ENCODE data around the gene GLS.
"Not testable (repeated sequence)": the region's sequence is repeated elsewhere in the genome, so short reads cannot be mapped to it uniquely, and the experiment has no call there.

The GLS gene

DNA sequence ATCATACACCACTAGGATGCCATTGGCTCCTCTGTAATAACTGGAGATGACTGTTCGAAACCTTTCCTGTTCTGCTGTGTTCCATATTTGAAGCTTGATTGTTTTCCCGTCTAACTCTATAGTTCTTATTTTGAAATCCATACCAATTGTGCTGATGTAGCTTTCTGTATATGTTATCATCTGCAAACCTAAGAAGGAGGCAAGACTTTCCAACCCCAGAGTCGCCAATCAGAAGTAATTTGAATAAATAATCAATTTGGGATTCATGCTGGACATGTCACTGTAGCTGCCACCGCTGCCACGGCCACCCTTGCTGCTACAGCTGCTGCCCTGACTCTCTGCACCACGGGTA lies 112.6 kb downstream of the GLS start:
- DNase-seq (ENCODE audit: low read depth): no peak

DNA sequence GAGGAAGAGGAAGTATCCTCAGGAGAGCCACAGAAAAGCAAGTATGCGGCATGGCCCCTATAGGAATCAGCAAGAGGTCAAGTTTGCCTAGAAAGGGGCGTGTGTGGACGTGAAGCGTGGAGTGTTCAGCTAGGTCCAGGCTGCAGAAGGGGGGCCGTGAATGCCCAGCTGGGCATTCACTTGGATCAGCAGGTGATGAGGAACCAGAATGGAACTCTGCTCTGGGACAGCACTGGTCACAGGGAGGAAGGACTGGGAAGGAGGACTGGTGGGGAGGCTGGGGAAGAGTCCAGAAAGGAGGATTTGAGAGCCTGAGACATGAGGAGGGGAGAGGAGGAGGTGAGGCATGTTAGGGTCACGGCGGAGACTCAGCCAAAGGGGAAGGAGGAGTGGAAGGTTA lies 113.5 kb downstream of the GLS start:
- no peak for DNase-seq (ENCODE audit: low read depth)

DNA sequence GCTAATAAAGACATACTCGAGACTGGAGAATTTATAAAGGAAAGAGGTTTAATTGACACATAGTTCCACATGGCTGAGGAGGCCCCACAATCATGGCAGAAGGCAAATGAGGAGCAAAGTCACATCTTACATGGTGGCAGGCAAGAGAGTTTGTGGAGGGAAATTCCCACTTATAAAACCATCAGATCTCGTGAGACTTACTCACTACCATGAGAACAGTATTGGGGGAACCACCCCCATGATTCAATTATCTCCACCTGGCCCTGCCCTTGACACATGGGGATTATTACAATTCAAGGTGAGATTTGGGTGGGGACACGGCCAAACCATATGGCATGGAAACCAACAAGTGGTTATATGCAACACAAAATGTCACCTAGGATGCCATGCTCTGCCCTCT lies 114.7 kb downstream of the GLS start:
- not testable (repeated sequence) for DNase-seq (ENCODE audit: low read depth)

DNA sequence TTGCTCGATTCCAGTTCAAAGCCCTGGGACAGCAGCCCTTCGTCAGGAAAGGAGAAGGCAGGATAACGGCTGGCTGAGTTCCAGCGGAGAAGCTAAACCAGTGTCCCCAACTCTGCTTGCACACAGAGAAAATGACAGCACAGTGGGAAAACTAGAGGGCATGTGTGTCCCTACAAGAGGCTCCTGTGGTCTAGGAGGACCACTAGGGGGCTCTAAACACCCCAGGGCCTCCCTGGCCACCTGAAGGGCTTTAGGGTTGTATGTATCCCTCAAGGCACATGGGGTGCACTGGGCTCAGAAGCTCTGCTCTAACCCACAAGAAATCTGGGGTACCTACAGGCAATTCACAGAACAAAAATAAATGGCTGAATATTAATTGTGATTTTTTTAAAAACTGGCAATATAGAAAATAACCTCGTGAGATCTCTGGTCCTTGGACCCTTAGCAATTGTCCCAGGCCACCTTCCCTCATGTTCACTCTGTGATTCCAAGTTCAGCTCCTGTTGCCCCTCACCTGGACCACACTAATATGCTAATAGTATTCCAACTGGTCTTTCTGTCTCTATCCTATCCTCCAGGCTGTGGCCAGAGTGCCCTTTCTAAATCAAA lies 115.8 kb downstream of the GLS start:
- no peak for DNase-seq (ENCODE audit: low read depth)

DNA sequence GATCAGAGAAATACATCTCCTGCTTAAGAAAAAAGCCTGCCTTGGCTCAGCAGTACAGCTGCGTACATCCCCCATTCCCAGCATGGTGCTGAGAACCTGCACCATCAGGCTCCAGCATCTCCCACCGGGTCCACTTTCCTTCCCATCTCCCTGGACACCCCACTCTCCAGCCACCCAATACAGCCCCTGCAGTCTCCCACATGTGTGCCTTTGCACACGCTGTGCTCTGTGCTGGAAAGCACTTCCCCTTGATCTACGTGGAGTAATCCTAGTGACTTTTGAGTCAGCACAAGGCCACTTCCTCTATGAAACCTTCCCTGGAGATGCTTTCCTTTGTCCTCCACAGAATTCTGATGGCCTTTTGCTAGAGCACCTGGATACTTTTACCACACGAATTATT lies 116.3 kb downstream of the GLS start:
- DNase-seq (ENCODE audit: low read depth): no peak

DNA sequence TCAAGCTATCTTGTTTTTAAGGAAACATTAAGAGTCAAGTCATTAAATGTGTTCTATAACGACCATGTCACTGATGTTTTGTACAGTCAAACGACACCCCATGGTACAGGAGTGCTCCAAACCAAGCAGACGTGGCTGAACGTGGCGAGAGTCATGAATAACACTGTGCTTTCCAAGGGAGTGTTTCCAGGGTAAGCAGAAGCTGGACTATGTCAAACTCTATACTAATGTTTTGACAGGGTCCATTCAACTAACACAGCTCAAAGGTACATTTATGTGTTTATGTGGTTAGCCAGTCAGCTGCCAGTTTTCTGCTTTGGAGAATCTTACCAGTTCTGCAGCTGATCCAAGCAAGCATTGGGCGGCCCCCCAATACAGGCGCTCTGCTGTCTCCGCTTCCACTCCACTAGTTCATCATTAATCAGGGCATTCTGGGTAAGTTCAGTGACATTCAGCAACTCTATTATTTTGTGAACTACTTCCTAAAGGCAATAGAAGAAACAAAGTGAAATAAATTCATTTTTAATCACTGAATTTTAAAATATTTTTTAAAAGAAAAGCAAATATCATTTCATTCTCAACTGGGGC lies 117.0 kb downstream of the GLS start:
- DNase-seq (ENCODE audit: low read depth): no peak

DNA sequence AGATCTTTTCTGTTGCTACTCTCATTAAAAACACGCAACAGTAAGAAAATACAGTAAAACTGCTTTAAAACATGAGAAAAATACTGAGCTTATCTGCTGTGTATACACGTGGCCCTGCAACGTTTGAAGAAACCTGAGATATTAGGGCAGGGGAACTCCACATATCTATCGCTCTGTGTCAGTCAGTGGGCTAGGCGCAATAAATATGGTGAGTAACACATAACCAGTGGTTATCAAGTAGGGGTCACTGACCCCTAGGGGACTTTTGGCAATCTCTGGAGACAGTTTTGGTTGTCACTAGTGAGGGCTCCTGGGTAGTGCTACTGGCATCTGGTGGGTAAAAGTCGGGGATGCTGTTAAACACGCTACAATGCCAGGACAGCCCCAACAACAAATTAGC lies 118.4 kb downstream of the GLS start:
- no peak for DNase-seq (ENCODE audit: low read depth)

DNA sequence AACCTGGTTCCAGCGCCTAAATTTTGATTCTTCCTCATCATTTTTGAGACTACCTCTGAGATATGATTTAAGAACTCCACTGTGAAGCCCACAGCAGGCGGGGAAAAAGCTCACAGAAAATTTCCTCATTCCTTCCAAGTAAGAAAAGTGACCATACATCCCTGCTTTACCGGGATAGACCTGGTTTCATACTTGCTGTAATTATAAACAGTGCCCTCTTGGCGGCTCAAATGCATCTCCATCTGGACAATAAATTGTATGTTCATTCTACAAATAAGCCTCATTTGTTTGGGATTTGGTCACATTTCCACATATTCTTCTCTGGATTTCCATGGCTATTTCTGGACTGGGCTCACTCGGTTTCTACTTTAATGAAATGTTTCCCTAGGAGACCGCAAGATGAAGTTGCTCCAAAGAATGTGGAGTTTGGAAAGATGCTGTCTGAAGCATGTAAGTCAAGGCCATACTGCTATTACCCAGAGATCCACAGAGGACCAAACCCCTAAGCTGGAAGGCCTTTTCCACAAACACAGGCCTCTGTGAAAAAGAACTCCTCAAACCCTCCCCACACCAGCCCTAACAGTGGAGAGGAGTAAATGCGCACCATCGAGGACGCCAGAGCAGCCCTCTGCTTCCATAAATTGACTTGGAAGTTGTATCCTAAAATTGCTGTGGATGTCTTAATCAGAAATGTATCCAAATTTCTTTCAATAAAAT lies 119.5 kb downstream of the GLS start:
- no peak for DNase-seq (ENCODE audit: low read depth)

DNA sequence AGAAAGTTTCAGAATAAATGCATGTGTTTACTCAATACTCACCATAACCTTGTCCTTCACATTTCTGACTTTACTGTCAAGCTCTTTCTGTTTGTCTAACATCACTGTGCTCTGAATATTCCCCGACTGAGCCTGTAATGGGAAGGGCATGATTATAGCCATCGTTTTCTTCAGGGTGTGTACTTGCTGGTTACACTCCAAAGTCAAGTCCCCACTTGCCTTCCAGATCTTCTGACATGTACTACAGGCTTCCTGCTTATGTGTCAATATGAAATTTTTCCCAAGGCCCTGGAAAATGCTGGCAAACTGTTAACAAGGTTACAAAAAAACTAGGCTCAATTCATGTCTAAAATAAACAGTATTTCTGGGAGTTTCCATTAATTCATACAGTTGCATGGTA lies 120.4 kb downstream of the GLS start:
- no peak for DNase-seq (ENCODE audit: low read depth)

DNA sequence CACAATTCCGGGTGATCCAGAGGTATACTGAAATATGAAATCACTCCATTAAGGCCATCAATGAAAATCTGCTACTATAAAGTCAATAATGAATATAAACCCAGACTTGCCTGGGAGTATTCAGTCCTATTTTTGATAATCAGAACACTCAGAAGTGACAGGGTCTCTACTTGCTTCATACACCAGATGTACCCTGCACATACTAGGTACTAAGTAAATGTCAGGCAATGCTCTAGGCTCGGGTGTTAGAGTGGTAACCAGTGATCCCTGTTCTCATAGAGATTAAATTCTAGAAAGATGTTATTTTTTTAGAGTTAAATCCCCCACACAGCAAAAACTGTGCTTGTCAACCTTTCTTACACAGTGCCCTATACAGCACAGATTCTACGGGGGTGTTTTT lies 121.0 kb downstream of the GLS start:
- DNase-seq (ENCODE audit: low read depth): no peak

DNA sequence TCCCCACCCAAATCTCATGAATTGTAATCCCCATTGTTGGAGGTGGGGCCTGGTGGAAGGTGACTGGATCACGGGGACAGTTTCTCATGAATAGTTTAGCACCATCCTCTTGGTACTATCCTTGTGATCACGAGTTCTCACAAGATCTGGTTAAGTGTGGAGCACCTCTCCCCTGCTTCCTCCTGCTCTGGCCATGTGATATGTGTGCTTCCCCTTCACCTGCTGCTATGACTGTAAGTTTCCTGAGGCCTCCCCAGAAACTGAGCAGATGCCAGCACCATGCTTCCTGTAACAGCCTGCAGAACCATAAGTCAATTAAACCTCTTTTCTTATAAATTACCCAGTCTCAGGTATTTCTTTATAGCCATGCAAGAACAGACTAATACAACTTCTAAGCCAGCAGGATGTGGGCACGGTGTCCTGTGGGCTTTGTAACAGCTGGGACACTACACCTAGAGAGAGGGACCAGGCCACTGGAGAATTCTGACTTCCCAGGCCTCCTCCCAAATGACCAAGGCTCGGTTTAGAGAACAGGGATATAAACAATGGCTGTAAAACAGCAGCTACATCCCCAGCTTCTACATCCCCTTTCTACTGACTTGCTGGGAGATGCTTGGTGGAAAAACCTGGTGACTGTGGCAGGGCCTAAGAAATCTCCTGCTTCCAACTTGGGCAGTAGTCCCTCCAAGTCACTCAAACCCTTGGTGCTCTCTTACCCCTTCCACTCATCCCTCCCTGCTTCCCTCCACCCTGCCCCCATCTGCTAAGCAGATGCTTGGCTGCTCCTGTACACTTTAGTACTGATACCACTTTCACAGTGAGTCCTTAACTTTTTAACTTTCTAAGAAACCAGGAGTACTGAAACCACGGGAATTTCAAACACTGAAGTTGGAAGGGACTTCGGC lies 123.0 kb downstream of the GLS start:
- no peak for DNase-seq (ENCODE audit: low read depth)

DNA sequence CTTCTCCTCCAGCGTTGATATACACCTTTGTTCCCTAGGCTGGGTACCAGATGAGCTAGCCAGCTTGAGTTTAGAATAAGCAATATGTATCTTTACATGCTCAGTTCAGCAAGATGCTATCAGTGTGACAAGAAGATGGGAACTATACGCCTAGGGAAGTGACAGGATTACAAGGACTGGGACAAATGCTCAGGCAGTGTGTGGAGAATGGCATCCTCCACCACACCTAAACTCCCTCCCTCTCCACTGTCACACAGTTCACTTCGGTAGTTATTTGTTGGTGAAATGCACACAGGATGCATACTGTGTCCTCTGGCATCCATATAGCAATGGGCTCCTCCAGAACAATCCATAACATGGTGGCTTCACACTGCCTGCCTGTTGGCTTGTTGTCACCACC lies 125.7 kb downstream of the GLS start:
- no peak for DNase-seq (ENCODE audit: low read depth)

DNA sequence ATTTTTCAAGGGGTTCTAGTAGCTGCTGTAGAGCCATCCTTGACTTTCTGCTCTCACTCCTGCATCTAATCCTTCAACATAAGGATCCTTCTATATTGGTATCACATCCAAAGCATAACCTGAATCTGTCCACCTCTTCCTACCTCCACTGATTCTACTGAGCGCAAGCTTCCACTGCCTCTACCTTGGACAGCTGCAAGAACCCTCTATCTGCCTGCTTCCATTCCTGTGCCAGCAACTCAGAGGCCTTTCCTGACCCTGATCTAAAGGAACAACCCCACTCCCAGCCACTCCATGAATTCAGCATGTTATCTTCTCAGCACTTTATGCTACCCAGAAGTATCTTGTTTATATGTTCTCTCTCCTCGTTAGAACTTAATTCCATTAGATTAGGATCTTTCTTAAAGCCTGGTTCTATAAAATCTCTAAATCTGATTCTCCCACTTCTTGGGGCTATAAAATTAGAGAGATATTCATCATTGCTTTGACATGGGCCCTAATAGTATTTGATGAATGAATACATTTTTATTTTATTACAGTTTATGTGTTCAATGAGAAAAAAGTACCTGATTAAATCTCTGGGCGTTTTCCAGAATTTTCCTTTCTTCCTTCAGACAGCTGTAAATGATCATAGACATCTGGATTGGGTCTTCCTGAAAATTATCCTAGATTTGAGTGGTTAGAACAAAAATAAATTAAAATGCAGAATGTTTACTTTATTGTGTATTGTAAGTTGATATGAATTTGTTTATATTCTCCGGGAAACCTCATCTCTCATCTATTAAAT lies 126.6 kb downstream of the GLS start:
- no peak for DNase-seq (ENCODE audit: low read depth)

DNA sequence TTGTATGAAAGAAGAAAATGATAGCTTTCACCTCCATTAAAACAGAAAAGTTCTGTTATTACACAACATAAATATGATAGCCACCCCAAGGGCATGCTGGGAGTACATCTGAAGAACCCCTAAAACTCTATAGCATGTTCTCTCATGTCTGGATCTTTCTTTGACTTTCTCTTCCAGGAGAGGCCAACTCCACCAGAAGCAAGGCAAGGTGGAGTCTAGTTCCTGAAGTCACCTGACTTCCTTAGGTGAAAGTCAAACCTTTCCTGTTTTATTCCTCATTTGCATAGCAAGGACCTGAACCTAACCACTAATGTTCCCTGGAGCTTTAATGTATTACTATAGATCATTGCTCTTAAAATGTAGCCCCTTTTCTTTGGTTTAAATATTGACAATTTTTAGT lies 127.7 kb downstream of the GLS start:
- no peak for DNase-seq (ENCODE audit: low read depth)

DNA sequence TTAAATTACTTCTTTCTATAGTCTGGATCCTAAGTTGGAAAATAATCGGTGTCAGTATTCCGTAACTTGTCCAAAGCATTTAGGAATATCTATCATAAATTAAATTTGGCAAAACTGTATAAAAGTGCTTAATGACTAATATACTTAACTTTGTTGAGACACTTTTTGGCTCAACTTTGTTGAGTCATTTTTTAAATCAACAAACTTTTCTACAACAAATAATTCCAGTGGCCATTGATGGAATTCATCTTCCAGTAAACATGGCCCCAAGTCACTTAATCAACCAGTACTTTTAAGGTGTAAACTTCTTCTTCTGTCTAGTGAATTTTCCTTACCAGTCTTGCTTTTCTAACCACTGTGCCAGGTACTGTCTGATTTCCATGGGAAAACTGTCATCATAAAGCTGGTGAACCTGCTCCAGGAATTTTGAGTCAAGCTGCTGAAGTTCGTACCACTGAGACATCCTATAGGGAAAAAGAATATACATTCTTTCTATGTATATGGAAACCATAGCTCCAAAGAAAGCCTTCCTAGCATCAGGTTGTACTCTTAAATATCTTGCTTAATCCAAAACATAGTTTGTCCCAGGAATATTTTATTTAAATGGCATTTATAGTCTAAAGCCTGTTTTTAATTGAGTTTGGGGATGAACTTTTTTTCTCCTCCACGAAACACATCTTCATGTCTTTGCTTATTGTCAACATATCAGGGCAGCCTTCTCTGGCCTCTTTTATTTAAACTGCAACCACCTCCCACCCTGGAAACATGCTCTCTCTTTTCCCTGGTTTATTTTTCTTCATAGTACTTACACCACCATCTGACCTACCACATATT lies 129.1 kb downstream of the GLS start:
- DNase-seq (ENCODE audit: low read depth): no peak

DNA sequence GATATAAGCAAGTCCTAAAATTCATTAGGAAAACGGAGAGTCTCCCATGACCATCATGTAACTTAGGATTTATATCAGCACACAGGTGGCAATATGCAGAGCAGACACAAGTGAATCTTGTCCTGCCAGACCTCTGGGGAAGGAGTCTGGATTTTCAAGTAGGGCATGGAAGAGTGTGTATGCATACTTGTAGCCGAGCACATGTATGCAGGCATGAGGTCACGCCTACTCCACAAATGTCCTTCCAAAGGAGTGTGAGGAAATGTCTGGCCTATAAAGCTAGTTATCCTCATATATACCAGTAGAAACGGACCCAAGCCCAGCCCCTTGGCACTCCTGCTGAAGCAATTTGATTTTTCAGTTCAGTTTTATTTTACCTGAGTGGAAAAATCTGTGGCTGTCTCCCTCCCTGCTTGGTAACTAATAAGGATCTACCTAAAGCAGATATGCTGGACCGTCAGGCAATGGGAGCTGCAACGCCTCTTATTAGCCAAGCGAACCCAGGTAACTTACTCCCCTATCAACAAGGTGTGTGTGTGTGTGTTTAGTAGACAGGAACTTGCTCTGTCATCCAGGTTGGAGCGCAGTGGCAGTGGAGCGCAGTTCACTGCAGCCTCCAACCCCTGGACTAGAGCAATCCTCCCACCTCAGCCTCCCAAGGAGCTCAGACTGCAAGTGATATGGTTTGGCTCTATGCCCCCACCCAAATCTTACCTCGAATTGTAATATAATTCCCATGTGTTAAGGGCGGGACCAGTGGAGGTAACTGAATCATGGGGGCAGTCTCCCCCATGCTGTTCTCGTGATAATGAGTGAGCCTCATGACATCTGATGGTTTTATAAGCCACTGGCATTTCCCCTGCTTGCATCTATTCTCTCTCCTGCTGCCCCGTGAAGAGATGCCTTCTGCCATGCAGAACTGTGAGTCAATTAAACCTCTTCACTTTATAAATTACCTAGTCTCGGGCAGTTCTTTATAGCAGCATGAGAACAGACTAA lies 130.6 kb downstream of the GLS start:
- DNase-seq (ENCODE audit: low read depth): no peak

DNA sequence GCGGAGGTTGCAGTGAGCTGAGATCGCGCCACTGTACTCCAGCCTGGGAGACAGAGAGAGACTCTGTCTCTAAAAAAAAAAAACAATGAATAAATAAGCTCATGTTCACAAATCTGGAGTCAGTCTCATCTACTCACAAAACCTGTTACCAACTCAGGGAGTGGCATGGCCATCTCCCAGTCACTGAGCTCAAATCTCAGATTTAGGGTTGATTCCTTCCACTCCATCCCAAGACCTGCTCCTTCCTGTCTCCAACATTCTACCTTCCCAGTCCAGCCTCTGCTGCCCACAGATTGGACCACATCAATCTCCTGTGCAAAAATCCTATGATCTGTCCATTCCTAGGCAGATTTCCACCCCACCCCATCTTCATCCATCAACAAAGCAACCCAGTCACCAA lies 131.7 kb downstream of the GLS start:
- no peak for DNase-seq (ENCODE audit: low read depth)

DNA sequence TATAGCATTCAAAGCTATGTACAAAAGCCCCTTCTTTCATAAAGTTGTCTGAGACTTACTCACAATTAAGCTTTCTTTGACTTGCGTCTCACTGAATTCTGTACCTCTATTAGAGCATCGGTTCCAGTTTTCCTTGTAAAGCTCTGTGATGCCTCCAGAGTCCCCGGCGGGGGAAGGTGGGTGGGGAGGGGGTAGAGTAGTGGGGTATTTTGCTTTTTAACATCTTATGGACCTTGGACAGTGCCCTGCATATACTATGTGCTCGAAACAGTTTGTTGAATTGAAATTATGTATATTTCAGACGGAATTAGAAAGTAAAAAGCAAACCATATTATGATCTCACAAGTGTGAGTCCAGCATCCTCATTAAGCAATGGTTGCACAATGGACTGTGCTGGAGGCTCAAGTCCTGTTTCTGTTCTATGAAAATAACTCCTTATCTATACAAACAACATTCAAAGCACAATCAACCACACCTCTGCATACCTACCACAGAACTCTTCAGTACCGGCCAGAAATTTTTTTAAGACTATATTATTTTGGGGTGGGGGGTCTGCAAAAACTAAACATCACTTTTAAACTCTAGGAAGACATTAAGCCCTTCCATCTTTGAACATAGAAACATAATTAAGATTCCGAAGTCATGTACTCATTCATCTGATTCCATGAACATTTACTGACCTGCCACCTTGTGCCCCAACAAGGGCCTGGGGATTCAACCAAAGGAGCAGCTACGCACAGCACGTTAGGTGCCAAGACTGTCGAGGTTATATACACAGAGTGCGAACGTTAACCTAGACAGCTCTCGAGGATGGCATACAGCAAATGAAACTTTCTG lies 132.4 kb downstream of the GLS start:
- no peak for DNase-seq (ENCODE audit: low read depth)

DNA sequence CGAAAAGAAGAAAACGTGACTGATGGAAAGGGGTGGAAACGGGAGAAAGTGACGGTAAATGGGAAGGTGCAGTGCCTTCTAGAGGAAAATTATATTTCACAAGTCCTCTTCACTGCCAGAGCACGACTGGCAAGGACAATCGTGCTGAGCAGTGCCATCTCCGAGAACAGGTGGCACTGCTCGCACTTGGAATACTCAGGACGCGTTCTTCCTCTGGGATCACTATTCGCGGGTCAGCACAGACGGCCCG lies 133.0 kb downstream of the GLS start:
- no peak for DNase-seq (ENCODE audit: low read depth)
